HCT116 (cell line): ENCODE measurements around the gene CH25H. TPM values are rescaled to one million over a fixed set of nuclear protein-coding genes. Genes with fewer than 3 reads are reported as not detected.

ENCODE experiments used
- ATAC-seq: fragments of 200-7000 bp; cut with Tn5 transposase; 2 replicates; pipeline ENCODE4 v1.9.1; 2020; ENCODE audit warnings: mild to moderate bottlenecking, moderate library complexity
- BruUV-seq: library from RNA; stranded (reverse); fragments of 400-500 nt; replicated peaks from 2 replicates; lab custom pipeline; 2021; lab: Mats Ljungman, UMichigan
- CTCF ChIA-PET: fragments of 300-600 bp; sonication (Branson Sonifier 250); formaldehyde crosslinking; loops from one replicate; lab custom pipeline; 2021; ENCODE audit warnings: antibody characterized with exemption; lab: Charles Lee
- POLR2A ChIA-PET: fragments of 300-600, 350-600 bp; sonication (Branson Sonifier 250); formaldehyde crosslinking; loops from one replicate; lab custom pipeline; 2021; ENCODE audit warnings: antibody characterized with exemption; lab: Charles Lee
- RAD21 ChIA-PET, 2 experiments: fragments of 300-600 bp; sonication (Branson Sonifier 250); formaldehyde crosslinking; loops; one replicate each; lab custom pipeline; 2023; ENCODE audit warnings: low total read pairs in 2 of 2; ENCODE audit not compliant: uncharacterized antibody in 2 of 2, unreplicated experiment in 2 of 2, low non-redundant PET in 1 of 2; lab: Charles Lee
- DNase-seq: peaks from one replicate; pipeline ENCODE4 v3.0.0-alpha.2; 2010; ENCODE audit warnings: low read depth, low spot score
- H2AFZ ChIP-seq: fragments of 200-600 bp; shearing (Covaris generic), sonication (generic); 2 replicates; pipeline ENCODE4 v1.6.1; 2017; ENCODE audit warnings: low read depth, mixed run types, mixed read lengths, antibody characterized with exemption, low read length; ENCODE audit not compliant: poor library complexity, severe bottlenecking
- H3K27ac ChIP-seq: 2 replicates; pipeline ENCODE4 v1.5.1; 2012; ENCODE audit warnings: low read depth, low read length
- H3K27me3 ChIP-seq: fragments of 200-600 bp; sonication (generic); 2 replicates; pipeline ENCODE4 v1.6.1; 2016; ENCODE audit warnings: mixed run types, low read length, mixed read lengths; ENCODE audit not compliant: insufficient read depth
- H3K36me3 ChIP-seq, 2 experiments: fragments of 200-500 bp in 1 of 2; fragments of 200-600 bp in 1 of 2; sonication (Bioruptor generic) in 1 of 2; sonication (generic) in 1 of 2; 2 replicates each; pipeline versions ENCODE4 v1.5.1 to v1.6.1; 2014 to 2016; ENCODE audit warnings: low read length in 2 of 2, inconsistent platforms in 1 of 2, mixed read lengths in 1 of 2, mixed run types in 1 of 2; ENCODE audit not compliant: insufficient read depth in 2 of 2, control insufficient read depth in 1 of 2
- H3K4me1 ChIP-seq, 2 experiments: fragments of 200-600 bp in 1 of 2; sonication (generic) in 1 of 2; 2 replicates each; pipeline versions ENCODE4 v1.5.1 to v1.6.1; 2012 to 2017; ENCODE audit warnings: low read length in 2 of 2, inconsistent platforms in 1 of 2, mild to moderate bottlenecking in 1 of 2, mixed read lengths in 1 of 2, mixed run types in 1 of 2, moderate library complexity in 1 of 2; ENCODE audit not compliant: insufficient read depth in 2 of 2, control insufficient read depth in 1 of 2
- H3K4me2 ChIP-seq: fragments of 200-600 bp; sonication (generic); 2 replicates; pipeline ENCODE4 v1.6.1; 2017; ENCODE audit warnings: mixed run types, low read length, mixed read lengths
- H3K4me3 ChIP-seq, 2 experiments: fragments of 200-600 bp in 1 of 2; sonication (generic) in 1 of 2; replicated peaks in 1 of 2; 2 replicates each; pipeline ENCODE4 v1.5.1; 2011 to 2016; ENCODE audit warnings: low read length in 2 of 2, control low read depth in 1 of 2, low read depth in 1 of 2, mild to moderate bottlenecking in 1 of 2, mixed read lengths in 1 of 2, mixed run types in 1 of 2
- H3K79me2 ChIP-seq: fragments of 200-600 bp; sonication (generic); 2 replicates; pipeline ENCODE4 v1.6.1; 2017; ENCODE audit warnings: mild to moderate bottlenecking, mixed run types, low read length, moderate library complexity, mixed read lengths; ENCODE audit not compliant: insufficient read depth
- H3K9ac ChIP-seq: fragments of 200-600 bp; sonication (generic); 2 replicates; pipeline ENCODE4 v1.6.1; 2016; ENCODE audit warnings: low read length, mixed read lengths
- H3K9me2 ChIP-seq: fragments of 200-600 bp; sonication (generic), shearing (Covaris generic); 2 replicates; pipeline ENCODE4 v1.6.1; 2017; ENCODE audit warnings: mixed run types, mild to moderate bottlenecking, moderate library complexity; ENCODE audit not compliant: insufficient read depth
- H3K9me3 ChIP-seq, 2 experiments: fragments of 200-500 bp in 1 of 2; fragments of 200-600 bp in 1 of 2; sonication (Bioruptor generic) in 1 of 2; sonication (generic) in 1 of 2; 2 replicates each; pipeline ENCODE4 v1.6.1; 2014 to 2017; ENCODE audit warnings: low read length in 2 of 2, mixed read lengths in 2 of 2, inconsistent platforms in 1 of 2, low read depth in 1 of 2, mild to moderate bottlenecking in 1 of 2, mixed run types in 1 of 2, moderate library complexity in 1 of 2; ENCODE audit not compliant: control insufficient read depth in 1 of 2, insufficient read depth in 1 of 2
- H4K20me1 ChIP-seq: fragments of 200-600 bp; sonication (generic), shearing (Covaris generic); 2 replicates; pipeline ENCODE4 v1.6.1; 2017; ENCODE audit warnings: mixed run types, mild to moderate bottlenecking, moderate library complexity; ENCODE audit not compliant: insufficient read depth
- EGR1 ChIP-seq: IDR thresholded peaks from 2 replicates; pipeline ENCODE4 v1.6.1; 2012; ENCODE audit warnings: low read depth
- JUND ChIP-seq: IDR thresholded peaks from 2 replicates; pipeline ENCODE4 v1.6.1; 2012
- POLR2A ChIP-seq: IDR thresholded peaks from 2 replicates; pipeline ENCODE4 v1.7.0; 2011; ENCODE audit warnings: borderline replicate concordance; ENCODE audit not compliant: insufficient read depth, insufficient read length; ENCODE audit errors: extremely low read depth
- POLR2AphosphoS5 ChIP-seq: IDR thresholded peaks from 2 replicates; pipeline ENCODE4 v1.6.1; 2011; ENCODE audit warnings: mild to moderate bottlenecking, low read depth, low read length, moderate library complexity
- RAD21 ChIP-seq: IDR thresholded peaks from 2 replicates; pipeline ENCODE4 v1.6.1; 2012; ENCODE audit warnings: low read depth, mild to moderate bottlenecking
- SIN3A ChIP-seq: IDR thresholded peaks from 2 replicates; pipeline ENCODE4 v1.6.1; 2012; ENCODE audit warnings: low read depth
- SRF ChIP-seq: IDR thresholded peaks from 2 replicates; pipeline ENCODE4 v1.6.1; 2012; ENCODE audit warnings: low read depth
- YY1 ChIP-seq: IDR thresholded peaks from 2 replicates; pipeline ENCODE4 v1.6.1; 2011; ENCODE audit warnings: low read length, low read depth, moderate library complexity, mild to moderate bottlenecking; ENCODE audit not compliant: insufficient replicate concordance; ENCODE audit errors: extremely low read depth
- ZBTB33 ChIP-seq: IDR thresholded peaks from 2 replicates; pipeline ENCODE4 v1.6.1; 2011; ENCODE audit warnings: mild to moderate bottlenecking, low read length, moderate library complexity; ENCODE audit not compliant: insufficient replicate concordance; ENCODE audit errors: extremely low read depth
- ZNF274 ChIP-seq: fragments of 200-500 bp; sonication (Bioruptor generic); IDR thresholded peaks from 2 replicates; pipeline ENCODE4 v1.6.1; 2014; ENCODE audit warnings: mild to moderate bottlenecking, low read depth, low read length, inconsistent platforms
- intact Hi-C: fragments of 100-400 bp; cut with micrococcal nuclease; formaldehyde crosslinking; loops from 2 replicates; pipeline ENCODE4 v1.10.0; 2022
- total RNA-seq: library from RNA; stranded (reverse); gene quantifications from one replicate; pipeline ENCODE4 v1.2.1, GENCODE V29; 2021; ENCODE audit not compliant: unreplicated experiment
- TF ChIP-seq, protein P1 (sequence below): IDR thresholded peaks from 2 replicates; pipeline ENCODE4 v1.6.1; 2012
- TF ChIP-seq, protein P2 (sequence below): IDR thresholded peaks from 2 replicates; pipeline ENCODE4 v1.6.1; 2012

Gene CH25H
- total RNA-seq, 1 experiment from 2014 or later: not detected

DNA sequence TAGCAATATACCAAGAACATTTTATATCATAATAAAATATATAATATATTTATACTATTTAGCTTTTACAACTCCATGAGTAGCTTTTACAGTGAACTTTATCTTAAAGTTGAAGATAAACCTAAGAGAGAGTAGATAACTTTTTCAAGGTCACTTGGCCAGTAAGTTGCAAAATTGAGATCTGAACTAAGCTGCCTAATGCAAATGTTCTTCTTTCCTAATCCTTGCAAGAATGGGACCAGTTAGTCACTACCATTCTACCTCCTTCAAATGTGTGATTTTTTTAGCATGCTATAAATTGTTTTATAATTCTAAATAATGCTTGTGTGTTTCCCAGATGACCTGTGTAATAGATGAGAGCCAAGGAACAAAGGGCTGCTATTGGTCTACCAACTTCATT is 47.8 kb downstream of the CH25H start:
- H3K9me3 ChIP-seq: no peaks in the 10 kb centered on the region
- no peaks in the 10 kb centered on the region for H3K9me2 ChIP-seq
- POLR2A ChIA-PET: no interaction called here
- BruUV-seq: no TSS peak
- H3K79me2 ChIP-seq: no peaks in the 10 kb centered on the region
- H2AFZ ChIP-seq: no peak overlapping the region
- H3K4me3 ChIP-seq: no peak overlapping the region
- intact Hi-C loops: no loop called here
- no peak overlapping the region for H3K4me2 ChIP-seq
- RAD21 ChIA-PET: no interaction called here
- no peaks in the 10 kb centered on the region for H4K20me1 ChIP-seq
- H3K4me1 ChIP-seq: no peaks in the 10 kb centered on the region
- CTCF ChIA-PET: no interaction called here
- ATAC-seq: no peak
- H3K36me3 ChIP-seq: no peaks in the 10 kb centered on the region
- no peak overlapping the region for H3K27ac ChIP-seq
- H3K27me3 ChIP-seq: no peaks in the 10 kb centered on the region
- H3K9ac ChIP-seq: no peak overlapping the region
- TF ChIP-seq POLR2A (no peak), POLR2AphosphoS5 (no peak), ZBTB33 (no peak), JUND (no peak), ZNF274 (no peak), YY1 (no peak), SIN3A (no peak), EGR1 (no peak), RAD21 (no peak), SRF (no peak)
- TF ChIP-seq, protein P1, sequence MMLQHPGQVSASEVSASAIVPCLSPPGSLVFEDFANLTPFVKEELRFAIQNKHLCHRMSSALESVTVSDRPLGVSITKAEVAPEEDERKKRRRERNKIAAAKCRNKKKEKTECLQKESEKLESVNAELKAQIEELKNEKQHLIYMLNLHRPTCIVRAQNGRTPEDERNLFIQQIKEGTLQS: no peak
- TF ChIP-seq, protein P2, sequence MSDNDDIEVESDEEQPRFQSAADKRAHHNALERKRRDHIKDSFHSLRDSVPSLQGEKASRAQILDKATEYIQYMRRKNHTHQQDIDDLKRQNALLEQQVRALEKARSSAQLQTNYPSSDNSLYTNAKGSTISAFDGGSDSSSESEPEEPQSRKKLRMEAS: no peak
- no peak for DNase-seq
